Endometrial microvascular endothelial cells (primary cell): Measurements from ENCODE around the gene GCK. TPM values are rescaled to one million over a fixed set of nuclear protein-coding genes. Genes with fewer than 3 reads are reported as not detected.

ENCODE experiments used
- in situ Hi-C: cut with HindIII; loops from 2 replicates; pipeline ENCODE4 v1.10.0; 2017; ENCODE audit warnings: low sequenced_read_pairs, low pct_unique_long_range_greater_than_20kb; ENCODE audit errors: inconsistent ontology term
- total RNA-seq: library from RNA; depleted of rRNA; stranded (reverse); fragments of >200 nt; gene quantifications from one replicate; pipeline ENCODE4 v1.2.3, GENCODE V29; 2015; ENCODE audit errors: inconsistent ontology term

The GCK gene
- total RNA-seq, 1 donor from 2014 or later: 0.28 TPM

DNA sequence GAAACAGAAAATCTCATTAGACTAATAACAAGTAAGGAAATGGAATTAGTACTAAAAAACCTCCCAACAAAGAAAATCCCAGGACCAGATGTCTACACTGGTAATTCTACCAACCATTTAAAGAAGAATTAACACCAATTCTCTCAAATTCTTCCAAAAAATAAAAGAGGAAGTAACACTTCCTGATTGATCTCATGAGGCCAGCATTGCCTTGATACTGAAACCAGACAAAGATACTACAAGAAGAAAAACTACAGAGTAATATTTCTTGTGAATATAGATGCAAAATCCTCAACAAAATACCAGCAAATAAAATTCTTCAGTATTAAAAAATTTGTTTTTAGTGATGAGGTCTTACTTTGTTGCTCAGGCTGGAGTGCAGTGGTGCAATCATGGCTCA, 21.3 kb downstream of the GCK start:
- in situ Hi-C loops: no loop called here

GRCh38 chr7:44163591-44163990, 25.6 kb downstream of the GCK start:
- in situ Hi-C loops: no loop called here

- in situ Hi-C loops: no loop called here
Observed at GRCh38 chr7:44162785-44163395, 26.3 kb downstream of the GCK start.

DNA sequence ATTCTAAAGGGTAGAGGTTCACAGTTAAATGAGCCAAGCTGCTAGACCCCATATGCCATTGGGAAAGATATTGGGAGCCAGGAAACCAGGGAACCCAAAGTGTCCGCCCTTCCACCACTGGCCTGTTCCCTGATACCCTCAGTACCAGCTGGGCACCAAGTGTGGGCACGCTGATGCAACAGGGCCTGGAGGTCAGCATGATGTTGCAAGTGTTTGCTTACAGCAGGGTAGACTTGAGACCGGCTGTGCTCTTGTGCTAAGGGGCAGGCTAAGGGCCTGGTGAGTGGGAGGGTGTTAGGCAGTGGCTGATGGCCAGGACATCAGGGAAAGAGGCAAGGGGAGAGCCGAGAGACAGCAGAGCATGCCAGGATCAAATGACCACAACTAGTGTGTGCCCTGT, 27.1 kb downstream of the GCK start:
- in situ Hi-C loops: no loop called here

DNA sequence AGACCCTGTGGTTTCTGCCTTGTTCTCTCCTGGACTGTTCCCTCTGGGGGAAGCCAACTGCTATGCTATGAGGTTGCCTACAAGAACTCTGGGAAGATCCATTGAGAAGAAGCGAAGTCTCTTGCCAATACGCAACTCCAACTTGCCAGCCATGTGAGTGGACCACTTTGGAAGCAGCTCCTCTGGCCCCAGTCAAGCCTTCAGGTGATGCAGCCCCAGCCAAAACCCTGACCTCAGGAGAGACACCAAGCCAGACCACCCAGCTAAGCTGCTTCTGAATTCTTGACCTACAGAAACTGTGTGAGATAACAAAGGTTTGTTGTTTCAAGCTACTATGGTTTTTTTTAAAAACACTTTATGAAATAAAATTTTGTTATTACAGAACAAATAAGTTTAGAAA, 27.9 kb downstream of the GCK start:
- in situ Hi-C loops: no loop called here

GRCh38 chr7:44159824-44160630, 29.2 kb downstream of the GCK start:
- in situ Hi-C loops: no loop called here

DNA sequence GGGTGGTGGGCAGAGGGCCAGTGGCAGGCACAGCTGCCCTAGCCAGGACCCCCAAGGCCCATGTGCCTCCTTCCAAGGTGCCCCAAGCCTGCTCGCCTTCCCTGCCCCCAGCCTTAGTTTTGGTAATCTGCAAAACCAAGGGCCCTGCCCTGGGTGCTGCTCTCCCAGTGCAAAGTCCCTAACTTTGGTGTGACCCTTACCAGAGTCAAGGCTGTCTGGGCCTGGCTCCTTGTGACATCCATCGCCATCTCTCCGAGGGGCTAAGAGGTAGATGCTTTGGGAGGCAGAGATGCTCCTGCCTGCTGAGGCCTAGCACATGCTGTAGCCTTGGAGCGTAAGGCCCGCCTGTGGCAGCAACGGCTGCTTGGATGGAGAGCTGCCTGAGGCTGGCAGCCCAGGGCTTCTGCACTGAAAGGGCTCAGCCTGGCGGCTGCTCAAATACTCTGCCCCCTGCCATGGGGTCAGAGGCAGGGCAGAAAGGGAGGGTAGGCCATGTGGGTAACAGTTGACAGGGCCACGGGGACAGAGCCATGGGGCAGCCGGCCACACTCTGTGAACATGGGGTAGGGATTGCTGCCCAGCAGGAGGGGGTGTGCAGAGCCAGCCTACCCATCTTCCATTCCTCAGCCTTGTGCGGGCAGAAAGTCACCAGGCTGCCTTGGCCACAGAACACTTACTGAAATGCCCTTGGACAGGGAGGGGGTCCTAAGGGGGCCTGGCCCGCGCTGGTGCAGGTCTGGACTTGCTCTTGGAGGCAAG, 30.2 kb downstream of the GCK start:
- in situ Hi-C loops: no loop called here

DNA sequence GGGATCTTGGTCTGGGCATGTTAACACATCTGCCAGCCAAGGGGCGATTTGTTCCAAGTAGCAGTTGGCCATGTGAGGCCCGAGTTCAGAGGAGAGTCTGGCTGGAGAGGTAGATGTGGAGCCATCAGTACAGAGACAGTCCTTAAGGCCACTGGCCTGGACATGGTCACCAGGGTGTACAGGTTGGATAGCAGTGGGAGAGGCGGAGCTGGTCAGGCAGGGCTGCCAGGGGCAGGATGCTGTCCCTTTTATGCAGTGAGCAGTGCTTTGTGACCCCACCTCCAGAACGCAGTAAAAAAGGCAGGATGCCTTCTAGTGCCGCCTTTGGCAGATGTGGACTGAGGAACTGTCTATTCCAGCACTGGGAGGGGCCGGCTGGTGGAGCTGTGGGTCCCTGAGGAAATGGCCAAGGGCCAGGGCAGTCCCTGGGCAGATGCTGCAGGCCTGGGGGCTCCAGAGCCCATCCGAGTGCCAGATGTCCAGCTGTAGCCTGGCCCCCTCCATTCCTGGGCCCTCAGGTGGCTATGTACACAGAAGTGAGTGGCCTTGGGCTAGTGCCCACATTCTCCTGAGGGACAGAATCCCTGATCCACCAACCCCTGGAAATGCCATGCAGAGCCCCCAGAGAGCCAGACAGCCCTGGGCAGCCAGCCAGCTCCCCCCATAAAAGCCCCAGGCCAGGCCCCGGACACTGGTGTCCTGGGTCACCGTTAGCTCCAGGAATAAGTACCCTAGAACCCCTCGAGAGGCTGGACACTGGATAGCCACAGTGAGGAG, 31.0 kb downstream of the GCK start:
- in situ Hi-C loops: no loop called here

- in situ Hi-C loops: no loop called here
Observed at GRCh38 chr7:44157116-44158080, 31.8 kb downstream of the GCK start.

- in situ Hi-C loops: no loop called here
Observed at GRCh38 chr7:44156453-44157010, 32.7 kb downstream of the GCK start.

GRCh38 chr7:44155191-44156185, 33.8 kb downstream of the GCK start:
- in situ Hi-C loops: no loop called here

DNA sequence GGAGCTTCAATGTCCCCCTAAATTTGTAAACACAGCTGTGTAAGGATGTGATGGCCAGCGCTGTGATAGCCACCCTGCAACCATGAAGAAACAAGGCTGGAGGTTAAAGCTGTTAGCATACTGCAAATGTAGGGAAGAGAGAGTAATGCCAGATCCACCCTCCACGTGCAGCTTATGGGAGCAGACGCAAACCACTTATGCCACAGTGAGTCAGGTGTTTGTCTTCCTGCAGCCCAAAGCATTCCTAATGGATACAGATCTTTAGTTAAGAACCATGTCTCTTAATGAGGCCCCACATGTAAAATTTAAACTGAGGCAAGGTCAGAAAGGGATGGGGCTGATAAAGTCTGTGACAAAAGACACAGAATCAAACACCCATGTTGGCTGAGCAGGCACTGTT, 34.5 kb downstream of the GCK start:
- in situ Hi-C loops: no loop called here

- in situ Hi-C loops: no loop called here
Observed at GRCh38 chr7:44153948-44154335, 35.3 kb downstream of the GCK start.

GRCh38 chr7:44152971-44153947, 36.0 kb downstream of the GCK start:
- in situ Hi-C loops: no loop called here

- in situ Hi-C loops: no loop called here
Observed at GRCh38 chr7:44151956-44152355, 37.3 kb downstream of the GCK start.
